Keratinocyte (primary cell): ENCODE measurements around the gene B3GNT9. TPM values are rescaled to one million over a fixed set of nuclear protein-coding genes. Genes with fewer than 3 reads are reported as not detected.
A peak's percentile ranks its signal among the peaks of the same experiment; 100 is the strongest.

Source experiments
- DNase-seq: peaks from one replicate; pipeline ENCODE4 v3.0.0-alpha.2; 2011; ENCODE audit warnings: low read depth, missing footprints, low spot score
- FAIRE-seq: peaks from 2 replicates; lab custom pipeline; 2011; peaks lifted over from hg19 to GRCh38; lab: Jason Lieb, UNC
- H2AFZ ChIP-seq: 2 replicates; pipeline ENCODE4 v1.6.0; 2012; ENCODE audit warnings: low read length, control low read depth, inconsistent platforms; ENCODE audit not compliant: control insufficient read depth
- H3K27ac ChIP-seq: 2 replicates; pipeline ENCODE4 v1.5.1; 2011; ENCODE audit warnings: low read length; ENCODE audit not compliant: control insufficient read depth, insufficient read depth
- H3K27me3 ChIP-seq: 3 replicates; pipeline ENCODE4 v1.6.0; 2011; ENCODE audit warnings: low read length; ENCODE audit not compliant: control insufficient read depth, insufficient read depth; ENCODE audit errors: extremely low read depth
- H3K36me3 ChIP-seq, 2 experiments: 2 replicates in 1 of 2; 3 replicates in 1 of 2; pipeline ENCODE4 v1.5.1; 2011; ENCODE audit warnings: low read length in 2 of 2, mild to moderate bottlenecking in 1 of 2; ENCODE audit not compliant: control insufficient read depth in 2 of 2, insufficient read depth in 2 of 2; ENCODE audit errors: extremely low read depth in 1 of 2
- H3K4me1 ChIP-seq: 3 replicates; pipeline ENCODE4 v1.5.1; 2011; ENCODE audit warnings: low read length; ENCODE audit not compliant: control insufficient read depth, insufficient read depth; ENCODE audit errors: extremely low read depth
- H3K4me2 ChIP-seq: 3 replicates; pipeline ENCODE4 v1.6.0; 2011; ENCODE audit warnings: low read depth, low read length; ENCODE audit not compliant: control insufficient read depth, insufficient read depth; ENCODE audit errors: extremely low read depth
- H3K4me3 ChIP-seq, 3 experiments: fragments of 200-600 bp in 1 of 3; sonication (generic) in 1 of 3; 2 replicates in 2 of 3; 3 replicates in 1 of 3; pipeline ENCODE4 v1.5.1; 2011 to 2016; ENCODE audit warnings: low read length in 3 of 3, mild to moderate bottlenecking in 3 of 3, control low read depth in 2 of 3, inconsistent platforms in 1 of 3, low read depth in 1 of 3, mixed read lengths in 1 of 3, mixed run types in 1 of 3, moderate library complexity in 1 of 3; ENCODE audit not compliant: control insufficient read depth in 2 of 3, insufficient read depth in 2 of 3; ENCODE audit errors: extremely low read depth in 1 of 3
- H3K79me2 ChIP-seq: 2 replicates; pipeline ENCODE4 v1.6.0; 2012; ENCODE audit warnings: low read length; ENCODE audit not compliant: control insufficient read depth, insufficient read depth
- H3K9ac ChIP-seq: 3 replicates; pipeline ENCODE4 v1.6.0; 2011; ENCODE audit warnings: low read length; ENCODE audit not compliant: control insufficient read depth, insufficient read depth; ENCODE audit errors: extremely low read depth
- H3K9me1 ChIP-seq: 3 replicates; pipeline ENCODE4 v1.6.0; 2011; ENCODE audit warnings: low read length; ENCODE audit not compliant: control insufficient read depth, insufficient read depth; ENCODE audit errors: extremely low read depth
- H3K9me3 ChIP-seq: 2 replicates; pipeline ENCODE4 v1.5.1; 2012; ENCODE audit warnings: low read depth, low read length; ENCODE audit not compliant: control insufficient read depth
- H4K20me1 ChIP-seq: 3 replicates; pipeline ENCODE4 v1.6.0; 2011; ENCODE audit warnings: low read length; ENCODE audit not compliant: control insufficient read depth, insufficient read depth; ENCODE audit errors: extremely low read depth
- EZH2 ChIP-seq: IDR thresholded peaks from one replicate; pipeline ENCODE4 v1.6.1; 2012; ENCODE audit warnings: inconsistent platforms, mild to moderate bottlenecking, low read length, moderate library complexity
- dilution Hi-C: fragments of 300-500 bp; cut with MboI; formaldehyde crosslinking; loops from one replicate; pipeline ENCODE4 v1.7.0; 2020; ENCODE audit warnings: low sequenced_read_pairs; ENCODE audit not compliant: extremely low pct_ligation_motif_present
- polyA plus RNA-seq, 5 experiments: library from polyadenylated mRNA; depleted of rRNA in 3 of 5; stranded (reverse) in 3 of 5; stranded (forward) in 1 of 5; unstranded in 1 of 5; fragments of >200 nt; gene quantifications; 1 replicate in 1 of 5; 2 replicates in 3 of 5; 3 replicates in 1 of 5; pipeline versions ENCODE4 v1.2.1 to v1.2.3, GENCODE V29; 2011 to 2012; ENCODE audit warnings: missing spikeins in 2 of 5, low read depth in 1 of 5, low replicate concordance in 1 of 5
- TF ChIP-seq, protein P1 (sequence below), 3 experiments: IDR thresholded peaks in 1 of 3; conservative IDR thresholded peaks in 1 of 3; optimal IDR thresholded peaks in 1 of 3; 2 replicates in 2 of 3; 3 replicates in 1 of 3; pipeline versions ENCODE3 to v1.5.1; 2011; ENCODE audit warnings: low read length in 3 of 3, mild to moderate bottlenecking in 3 of 3, moderate library complexity in 2 of 3, control low read depth in 1 of 3, inconsistent platforms in 1 of 3; ENCODE audit not compliant: insufficient read depth in 2 of 3; ENCODE audit errors: extremely low read depth in 1 of 3

B3GNT9 gene
- polyA plus RNA-seq, 1 donor (not counting 4 experiments of a cell fraction or from before 2014, with no cell fraction given), result 2.6 TPM

DNA sequence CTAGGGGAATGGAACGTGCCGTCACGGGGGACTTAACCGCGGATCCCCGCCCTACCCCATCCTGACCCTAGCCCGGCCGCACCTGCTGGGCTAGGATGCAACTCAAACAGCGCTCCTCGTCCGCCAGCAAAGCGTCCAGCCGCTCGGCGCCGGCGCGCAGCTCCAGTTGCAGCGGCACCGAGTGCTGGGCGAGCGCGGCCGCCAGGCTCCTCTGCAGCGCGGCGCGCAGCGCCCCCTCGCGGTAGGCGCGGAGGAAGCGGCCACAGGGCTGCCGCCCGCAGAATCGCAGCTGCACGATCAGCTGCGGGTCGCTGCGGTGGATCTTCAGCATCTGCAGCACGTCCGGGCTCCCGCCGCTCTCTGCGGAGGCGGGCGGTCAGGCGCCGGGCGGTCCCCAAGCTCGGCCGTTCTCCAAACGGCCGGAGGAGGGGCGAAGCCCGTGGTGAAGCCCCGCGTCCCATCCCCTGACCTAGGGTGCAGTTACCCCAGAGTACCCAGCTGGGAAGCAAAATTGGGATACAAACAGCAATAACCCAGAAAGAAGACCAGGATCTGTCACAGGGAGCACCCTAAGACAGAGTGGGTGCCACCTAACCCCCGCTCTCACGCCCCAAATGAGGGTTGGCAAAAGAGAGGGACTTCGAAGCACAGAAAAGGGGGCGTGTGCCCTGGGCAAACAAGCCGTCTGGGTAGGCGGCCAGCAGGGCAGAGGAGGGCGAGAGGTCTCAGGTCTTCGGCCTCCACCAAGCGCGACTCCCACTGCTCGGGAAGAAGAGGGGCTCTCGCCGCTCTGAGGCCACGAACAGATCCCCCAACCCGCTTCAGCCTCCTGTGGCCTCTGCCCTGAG, 4.7 kb upstream of the B3GNT9 start:
- FAIRE-seq (no peak), DNase-seq (no peak)
- Histone ChIP-seq H3K9me1 (peaks cover 3% of the 10 kb centered on the region), H3K4me1 (peaks cover 11% of the 10 kb centered on the region), H4K20me1 (peaks cover 7% of the 10 kb centered on the region), H3K27ac (no peak overlapping the region), H3K4me2 (peak overlapping the region; percentile 41), H2AFZ (no peak overlapping the region), H3K9me3 (no peaks in the 10 kb centered on the region), H3K9ac (no peak overlapping the region), H3K79me2 (no peaks in the 10 kb centered on the region), H3K36me3 (peaks cover 0 to 5% of the 10 kb centered on the region in 2 experiments), H3K27me3 (no peaks in the 10 kb centered on the region), H3K4me3 (no peak overlapping the region)
- TF ChIP-seq, protein P1, sequence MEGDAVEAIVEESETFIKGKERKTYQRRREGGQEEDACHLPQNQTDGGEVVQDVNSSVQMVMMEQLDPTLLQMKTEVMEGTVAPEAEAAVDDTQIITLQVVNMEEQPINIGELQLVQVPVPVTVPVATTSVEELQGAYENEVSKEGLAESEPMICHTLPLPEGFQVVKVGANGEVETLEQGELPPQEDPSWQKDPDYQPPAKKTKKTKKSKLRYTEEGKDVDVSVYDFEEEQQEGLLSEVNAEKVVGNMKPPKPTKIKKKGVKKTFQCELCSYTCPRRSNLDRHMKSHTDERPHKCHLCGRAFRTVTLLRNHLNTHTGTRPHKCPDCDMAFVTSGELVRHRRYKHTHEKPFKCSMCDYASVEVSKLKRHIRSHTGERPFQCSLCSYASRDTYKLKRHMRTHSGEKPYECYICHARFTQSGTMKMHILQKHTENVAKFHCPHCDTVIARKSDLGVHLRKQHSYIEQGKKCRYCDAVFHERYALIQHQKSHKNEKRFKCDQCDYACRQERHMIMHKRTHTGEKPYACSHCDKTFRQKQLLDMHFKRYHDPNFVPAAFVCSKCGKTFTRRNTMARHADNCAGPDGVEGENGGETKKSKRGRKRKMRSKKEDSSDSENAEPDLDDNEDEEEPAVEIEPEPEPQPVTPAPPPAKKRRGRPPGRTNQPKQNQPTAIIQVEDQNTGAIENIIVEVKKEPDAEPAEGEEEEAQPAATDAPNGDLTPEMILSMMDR (optimal IDR thresholded peaks at IDR 0.05 in 1 of 3, IDR thresholded peaks at IDR 0.05 in 1 of 3, conservative IDR thresholded peaks at IDR 0.05 in 1 of 3; ENCODE audit: extremely low read depth in 1 of 3, insufficient read depth in 2 of 3, low read length in 3 of 3), result peak; percentile 65 to 93 (median 89)
- TF ChIP-seq EZH2, result no peak
- dilution Hi-C loops, result no loop called here

DNA sequence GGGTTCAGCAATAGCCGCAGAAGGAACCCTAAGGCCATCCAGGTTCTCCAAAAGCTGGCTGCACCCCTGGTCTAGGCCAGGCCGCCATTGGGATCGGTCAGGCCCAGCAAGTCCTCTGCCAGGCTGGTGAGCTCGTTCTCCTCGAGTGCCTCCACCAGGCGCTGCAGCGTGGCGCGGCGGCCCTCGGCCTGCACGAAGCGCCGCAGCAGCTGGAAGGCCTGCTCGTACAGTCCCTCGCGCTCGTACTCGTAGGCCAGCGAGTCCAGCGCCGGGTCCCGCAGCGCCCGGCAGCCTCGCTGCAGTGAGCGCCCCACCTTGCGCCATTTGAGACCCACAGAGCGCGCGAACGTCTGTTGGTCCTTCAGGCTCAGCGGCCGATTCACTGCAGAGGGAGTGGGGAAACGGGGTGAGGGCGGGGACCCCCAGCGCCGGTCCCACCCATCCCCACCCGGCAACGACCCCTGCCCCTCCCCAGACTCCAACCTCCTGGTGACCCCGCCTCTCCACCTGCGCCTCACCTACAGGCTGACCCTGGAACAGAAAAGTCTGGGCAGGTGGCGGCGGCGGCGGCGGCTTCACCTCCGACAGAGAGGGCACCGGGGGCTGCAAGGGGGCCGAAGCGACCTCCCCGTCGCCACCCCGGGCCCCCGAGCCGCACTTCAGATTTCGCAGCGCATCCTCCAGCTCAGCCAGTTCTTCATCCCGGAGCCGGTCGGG, 3.9 kb upstream of the B3GNT9 start:
- H3K9ac ChIP-seq, result no peak overlapping the region
- H3K27me3 ChIP-seq, result no peaks in the 10 kb centered on the region
- no peak overlapping the region for H3K27ac ChIP-seq
- H3K79me2 ChIP-seq, result no peaks in the 10 kb centered on the region
- no peak overlapping the region for H3K4me3 ChIP-seq
- TF ChIP-seq, protein P1 (optimal IDR thresholded peaks at IDR 0.05 in 1 of 3, IDR thresholded peaks at IDR 0.05 in 1 of 3, conservative IDR thresholded peaks at IDR 0.05 in 1 of 3; ENCODE audit: extremely low read depth in 1 of 3, insufficient read depth in 2 of 3, low read length in 3 of 3), result no peak
- peaks cover 11% of the 10 kb centered on the region for H3K4me1 ChIP-seq
- dilution Hi-C loops, result no loop called here
- H3K4me2 ChIP-seq, result peak overlapping the region; percentile 41
- H3K9me3 ChIP-seq, result no peaks in the 10 kb centered on the region
- DNase-seq (no peak), FAIRE-seq (no peak)
- H4K20me1 ChIP-seq, result peaks cover 7% of the 10 kb centered on the region
- peaks cover 0 to 5% of the 10 kb centered on the region in 2 experiments for H3K36me3 ChIP-seq
- H3K9me1 ChIP-seq, result peaks cover 3% of the 10 kb centered on the region
- H2AFZ ChIP-seq, result no peak overlapping the region
